GM21723 (cell line): ENCODE measurements around the gene SPRYD3.

ENCODE experiments used
- ATAC-seq: cut with Tn5 transposase; IDR thresholded peaks from one replicate; pipeline ENCODE4 v1.9.1; 2021; ENCODE audit warnings: mild to moderate bottlenecking, moderate library complexity; ENCODE audit not compliant: unreplicated experiment

SPRYD3 gene

GRCh38 chr12:53064613-53065436, 14.4 kb downstream of the SPRYD3 start:
- no peak for ATAC-seq

GRCh38 chr12:53063708-53064612, 15.2 kb downstream of the SPRYD3 start:
- no peak for ATAC-seq

GRCh38 chr12:53062977-53063707, 16.0 kb downstream of the SPRYD3 start:
- no peak for ATAC-seq

- ATAC-seq = no peak
Measured at GRCh38 chr12:53062011-53062961, 16.9 kb downstream of the SPRYD3 start.

- no peak for ATAC-seq
Measured at GRCh38 chr12:53061404-53062010, 17.7 kb downstream of the SPRYD3 start.

- no peak for ATAC-seq
Measured at GRCh38 chr12:53060721-53061276, 18.4 kb downstream of the SPRYD3 start.

GRCh38 chr12:53060064-53060720, 19.0 kb downstream of the SPRYD3 start:
- no peak for ATAC-seq

- ATAC-seq = no peak
Measured at GRCh38 chr12:53059434-53060063, 19.6 kb downstream of the SPRYD3 start.

- no peak for ATAC-seq
Measured at GRCh38 chr12:53058674-53059433, 20.3 kb downstream of the SPRYD3 start.

- no peak for ATAC-seq
Measured at GRCh38 chr12:53057816-53058500, 21.2 kb downstream of the SPRYD3 start.

- ATAC-seq = no peak
Measured at GRCh38 chr12:53056901-53057300, 22.3 kb downstream of the SPRYD3 start.

- no peak for ATAC-seq
Measured at GRCh38 chr12:53056296-53056695, 22.9 kb downstream of the SPRYD3 start.

- ATAC-seq = no peak
Measured at GRCh38 chr12:53055471-53056266, 23.5 kb downstream of the SPRYD3 start.

GRCh38 chr12:53054112-53054878, 24.9 kb downstream of the SPRYD3 start:
- ATAC-seq = peak; percentile 88
